Measurements from ENCODE around the gene UNC5A. TPM values are rescaled to one million over a fixed set of nuclear protein-coding genes. Genes with fewer than 3 reads are reported as not detected.

Gene UNC5A
- total RNA-seq, 3 donors from 2014 or later: 0.07 to 0.16 TPM; not detected in 1

DNA sequence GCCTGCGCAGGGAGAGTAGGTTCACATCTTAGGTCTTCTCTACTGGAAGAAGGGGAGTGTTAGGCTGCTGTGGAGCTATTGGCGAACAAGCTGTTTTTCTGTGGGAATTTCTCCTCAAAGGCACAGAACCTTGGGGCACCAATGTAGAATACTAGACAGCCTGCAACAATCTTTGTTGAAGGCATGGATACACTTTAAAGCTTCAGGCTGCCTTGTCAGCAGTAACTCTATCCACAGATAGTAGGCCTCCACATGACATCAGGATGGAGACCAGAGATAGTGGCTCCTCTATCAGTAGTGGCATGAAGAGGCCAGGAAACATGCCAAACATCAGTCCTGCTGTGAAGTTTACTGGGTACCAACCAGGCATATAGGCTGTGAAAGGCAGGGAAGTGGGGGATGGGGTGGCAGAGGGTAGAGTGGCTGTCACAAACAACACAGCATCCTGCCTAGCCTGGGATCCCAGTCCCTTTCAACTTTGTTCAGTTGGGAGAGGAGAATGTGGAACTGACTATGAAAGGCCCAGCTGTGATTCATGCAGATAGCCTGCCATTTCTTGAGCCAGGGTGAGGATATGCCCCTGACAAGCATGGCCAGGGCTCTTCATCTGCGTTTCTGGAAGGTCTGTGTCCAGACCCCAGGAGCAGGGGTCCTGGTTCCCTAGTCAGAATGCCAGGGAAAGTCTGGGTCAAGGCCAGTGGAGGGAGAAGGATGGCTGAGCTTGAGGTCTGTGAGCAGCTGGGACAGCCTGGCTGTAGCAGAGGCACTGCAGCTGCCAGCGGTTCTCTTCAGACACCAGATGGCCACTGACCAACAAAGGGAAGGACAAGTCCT lies 89.8 kb downstream of the UNC5A start:
- intact Hi-C loops (cut with DNase I, micrococcal nuclease): no loop called here
- H3K9me3 ChIP-seq: no peaks in the 10 kb centered on the region
- H3K4me3 ChIP-seq: no peak overlapping the region
- DNase-seq (no peak), ATAC-seq (no peak)
- H3K4me1 ChIP-seq (ENCODE audit: low read depth): no peaks in the 10 kb centered on the region
- TF ChIP-seq, protein P1, sequence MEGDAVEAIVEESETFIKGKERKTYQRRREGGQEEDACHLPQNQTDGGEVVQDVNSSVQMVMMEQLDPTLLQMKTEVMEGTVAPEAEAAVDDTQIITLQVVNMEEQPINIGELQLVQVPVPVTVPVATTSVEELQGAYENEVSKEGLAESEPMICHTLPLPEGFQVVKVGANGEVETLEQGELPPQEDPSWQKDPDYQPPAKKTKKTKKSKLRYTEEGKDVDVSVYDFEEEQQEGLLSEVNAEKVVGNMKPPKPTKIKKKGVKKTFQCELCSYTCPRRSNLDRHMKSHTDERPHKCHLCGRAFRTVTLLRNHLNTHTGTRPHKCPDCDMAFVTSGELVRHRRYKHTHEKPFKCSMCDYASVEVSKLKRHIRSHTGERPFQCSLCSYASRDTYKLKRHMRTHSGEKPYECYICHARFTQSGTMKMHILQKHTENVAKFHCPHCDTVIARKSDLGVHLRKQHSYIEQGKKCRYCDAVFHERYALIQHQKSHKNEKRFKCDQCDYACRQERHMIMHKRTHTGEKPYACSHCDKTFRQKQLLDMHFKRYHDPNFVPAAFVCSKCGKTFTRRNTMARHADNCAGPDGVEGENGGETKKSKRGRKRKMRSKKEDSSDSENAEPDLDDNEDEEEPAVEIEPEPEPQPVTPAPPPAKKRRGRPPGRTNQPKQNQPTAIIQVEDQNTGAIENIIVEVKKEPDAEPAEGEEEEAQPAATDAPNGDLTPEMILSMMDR (IDR thresholded peaks at IDR 0.05): no peak
- H3K36me3 ChIP-seq (ENCODE audit: low read depth): peaks cover 1% of the 10 kb centered on the region

DNA sequence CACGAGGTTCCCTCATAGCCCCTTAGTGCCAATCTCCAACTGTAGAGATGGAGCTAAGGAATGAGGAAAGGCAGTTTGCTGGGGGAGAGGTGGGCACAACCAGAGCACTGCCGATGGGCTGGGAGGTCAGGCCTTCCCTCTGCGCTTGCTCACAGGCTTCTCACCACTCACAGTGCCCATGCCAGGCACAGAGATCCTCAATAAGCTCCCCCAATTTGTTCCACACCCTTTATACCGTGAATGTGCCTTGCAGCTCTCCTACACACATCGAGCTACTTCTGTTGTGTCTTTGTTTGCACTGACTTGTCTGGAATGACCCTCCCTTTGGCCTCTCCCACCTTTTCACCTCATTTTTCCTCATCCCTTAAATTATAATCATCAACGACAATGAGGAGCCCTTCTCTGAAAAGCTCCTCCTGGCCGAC lies 90.4 kb downstream of the UNC5A start:
- Histone ChIP-seq H3K4me3 (no peak overlapping the region), H3K4me1 (ENCODE audit: low read depth) (no peaks in the 10 kb centered on the region), H3K9me3 (no peaks in the 10 kb centered on the region), H3K36me3 (ENCODE audit: low read depth) (peaks cover 4% of the 10 kb centered on the region)
- ATAC-seq (no peak), DNase-seq (no peak)
- TF ChIP-seq, protein P1 (IDR thresholded peaks at IDR 0.05): no peak
- intact Hi-C loops (cut with DNase I, micrococcal nuclease): no loop called here

DNA sequence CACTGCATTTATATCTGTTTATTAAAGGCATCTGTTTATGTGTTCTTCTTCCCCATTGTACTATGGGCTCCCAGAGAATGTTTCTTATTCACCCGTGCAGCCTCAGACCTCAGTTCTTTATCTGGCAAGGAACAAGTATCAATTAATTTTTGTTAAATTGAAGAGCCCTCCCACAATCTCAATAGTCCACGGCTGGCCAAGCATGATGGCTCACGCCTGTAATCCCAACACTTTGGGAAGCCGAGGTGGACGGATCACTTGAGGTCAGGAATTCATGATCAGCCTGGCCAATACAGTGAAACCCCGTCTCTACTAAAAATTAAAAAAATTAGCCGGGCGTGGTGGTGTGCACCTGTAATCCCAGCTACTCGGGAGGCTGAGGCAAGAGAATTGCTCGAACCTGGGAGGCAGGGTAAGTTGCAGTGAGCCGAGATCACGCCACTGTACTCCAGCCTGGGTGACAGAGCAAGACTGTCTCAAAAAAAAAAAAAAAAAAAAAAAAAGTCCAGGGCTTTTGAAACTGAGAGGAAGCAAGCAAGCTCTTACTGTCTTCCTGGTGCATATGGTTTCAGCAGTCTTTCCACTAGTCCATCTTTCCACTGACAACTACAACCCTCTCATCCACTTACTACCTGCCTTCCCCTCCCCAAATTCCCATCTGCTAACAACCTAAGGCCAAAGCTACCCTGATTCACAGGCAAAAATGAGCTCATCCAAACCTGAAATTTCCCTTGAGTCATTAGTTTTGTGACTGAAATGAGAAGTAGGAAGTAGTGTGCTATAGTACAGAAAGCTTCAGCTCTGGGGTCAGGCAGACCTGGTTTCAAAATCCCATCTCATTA lies 91.1 kb downstream of the UNC5A start:
- Histone ChIP-seq H3K4me3 (no peak overlapping the region), H3K4me1 (ENCODE audit: low read depth) (no peaks in the 10 kb centered on the region), H3K36me3 (ENCODE audit: low read depth) (peaks cover 8% of the 10 kb centered on the region), H3K9me3 (no peaks in the 10 kb centered on the region)
- intact Hi-C loops (cut with DNase I, micrococcal nuclease): no loop called here
- ATAC-seq: peak; percentile 42
- no peak for DNase-seq
- TF ChIP-seq, protein P1 (IDR thresholded peaks at IDR 0.05): no peak

DNA sequence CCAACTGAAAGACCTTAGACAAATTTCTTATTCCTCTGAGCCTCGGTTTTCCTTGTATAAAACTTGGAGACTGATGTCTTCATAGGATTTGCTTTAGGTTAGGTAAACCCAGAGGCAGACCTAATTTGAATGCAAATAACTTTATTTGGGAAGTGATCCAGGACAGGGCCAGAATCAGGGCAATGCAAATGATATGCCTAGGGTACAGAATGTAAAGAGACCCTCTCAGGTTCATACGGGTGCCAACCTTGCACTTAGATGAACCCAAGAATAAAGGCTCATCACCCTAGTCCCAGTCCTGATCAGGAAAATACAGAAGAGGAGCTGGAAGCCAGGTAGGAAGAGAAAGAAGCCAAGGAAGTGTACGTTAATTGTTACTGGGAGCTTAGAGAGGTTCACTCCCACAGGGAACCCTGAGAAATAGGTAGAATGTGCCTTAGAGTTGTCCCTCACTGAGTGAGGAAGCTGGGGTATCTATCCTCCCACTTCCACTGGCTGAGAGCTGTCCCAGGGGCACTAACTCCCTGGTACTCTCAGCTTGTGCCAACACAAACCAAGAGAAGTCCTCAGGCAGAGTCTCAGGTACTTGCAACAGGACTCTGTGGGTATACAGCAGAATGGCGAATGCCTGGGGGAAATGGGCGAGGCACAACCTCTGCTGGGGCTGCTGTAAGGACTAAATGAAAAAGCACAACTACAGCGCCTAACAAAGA lies 91.9 kb downstream of the UNC5A start:
- DNase-seq (no peak), ATAC-seq (no peak)
- intact Hi-C loops (cut with DNase I, micrococcal nuclease): no loop called here
- TF ChIP-seq, protein P1 (IDR thresholded peaks at IDR 0.05): no peak
- Histone ChIP-seq H3K36me3 (ENCODE audit: low read depth) (peaks cover 15% of the 10 kb centered on the region), H3K4me3 (no peak overlapping the region), H3K9me3 (no peaks in the 10 kb centered on the region), H3K4me1 (ENCODE audit: low read depth) (no peaks in the 10 kb centered on the region)

DNA sequence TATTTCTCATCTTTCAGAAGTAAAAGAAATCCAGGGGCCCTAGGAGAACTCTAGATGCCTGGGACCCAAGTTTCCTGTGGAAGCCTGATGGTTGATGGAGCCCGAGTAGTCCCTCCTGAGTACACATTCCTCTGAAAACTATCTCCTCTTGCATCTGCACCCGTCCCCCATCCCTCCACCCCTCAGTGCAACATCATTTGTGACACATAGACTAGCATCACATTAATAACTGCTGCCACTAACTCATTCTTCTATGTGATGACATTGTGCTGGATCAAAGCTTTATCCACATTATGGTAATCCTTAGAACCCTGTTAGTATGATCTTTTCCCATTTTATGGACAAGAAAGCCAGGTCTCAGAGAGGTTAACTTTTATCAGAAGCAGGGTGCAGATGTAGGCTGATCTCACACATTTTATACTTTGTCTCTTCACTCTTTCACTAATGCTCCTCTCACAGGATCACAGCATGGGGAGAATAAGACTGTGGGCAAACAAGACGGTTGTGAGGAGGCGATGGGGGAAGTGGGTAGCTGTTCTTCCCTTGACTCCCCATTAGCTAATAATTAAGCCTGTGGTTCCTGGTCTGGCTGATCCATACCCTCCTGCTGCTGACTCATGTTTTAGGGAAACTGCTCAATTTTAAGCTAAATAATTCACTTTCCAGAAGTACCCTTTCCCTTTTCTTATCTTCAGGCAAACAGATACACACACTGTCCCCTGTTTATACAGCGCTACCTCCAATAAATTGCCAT lies 92.7 kb downstream of the UNC5A start:
- Histone ChIP-seq H3K4me1 (ENCODE audit: low read depth) (no peaks in the 10 kb centered on the region), H3K9me3 (no peaks in the 10 kb centered on the region), H3K4me3 (no peak overlapping the region), H3K36me3 (ENCODE audit: low read depth) (peaks cover 15% of the 10 kb centered on the region)
- TF ChIP-seq, protein P1 (IDR thresholded peaks at IDR 0.05): no peak
- ATAC-seq: no peak
- intact Hi-C loops (cut with DNase I, micrococcal nuclease): no loop called here
- DNase-seq: no peak
